Measurements from ENCODE around the gene ALKBH1.
A peak's percentile ranks its signal among the peaks of the same experiment; 100 is the strongest.
"Not testable (repeated sequence)": the region's sequence is repeated elsewhere in the genome, so short reads cannot be mapped to it uniquely, and the experiment has no call there.

ALKBH1 gene, protein sequence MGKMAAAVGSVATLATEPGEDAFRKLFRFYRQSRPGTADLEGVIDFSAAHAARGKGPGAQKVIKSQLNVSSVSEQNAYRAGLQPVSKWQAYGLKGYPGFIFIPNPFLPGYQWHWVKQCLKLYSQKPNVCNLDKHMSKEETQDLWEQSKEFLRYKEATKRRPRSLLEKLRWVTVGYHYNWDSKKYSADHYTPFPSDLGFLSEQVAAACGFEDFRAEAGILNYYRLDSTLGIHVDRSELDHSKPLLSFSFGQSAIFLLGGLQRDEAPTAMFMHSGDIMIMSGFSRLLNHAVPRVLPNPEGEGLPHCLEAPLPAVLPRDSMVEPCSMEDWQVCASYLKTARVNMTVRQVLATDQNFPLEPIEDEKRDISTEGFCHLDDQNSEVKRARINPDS

GRCh38 chr14:77707724-77708408 lies at the start of gene ALKBH1, which contains the start of gene SLIRP:
Gene ALKBH1 (minus strand): TSS chr14:77708023. CDS start chr14:77708004, 19 bp downstream.
Gene SLIRP (plus strand): TSS chr14:77708103. CDS start chr14:77708112, 9 bp downstream.
- peak; percentile 85 for DNase-seq

DNA sequence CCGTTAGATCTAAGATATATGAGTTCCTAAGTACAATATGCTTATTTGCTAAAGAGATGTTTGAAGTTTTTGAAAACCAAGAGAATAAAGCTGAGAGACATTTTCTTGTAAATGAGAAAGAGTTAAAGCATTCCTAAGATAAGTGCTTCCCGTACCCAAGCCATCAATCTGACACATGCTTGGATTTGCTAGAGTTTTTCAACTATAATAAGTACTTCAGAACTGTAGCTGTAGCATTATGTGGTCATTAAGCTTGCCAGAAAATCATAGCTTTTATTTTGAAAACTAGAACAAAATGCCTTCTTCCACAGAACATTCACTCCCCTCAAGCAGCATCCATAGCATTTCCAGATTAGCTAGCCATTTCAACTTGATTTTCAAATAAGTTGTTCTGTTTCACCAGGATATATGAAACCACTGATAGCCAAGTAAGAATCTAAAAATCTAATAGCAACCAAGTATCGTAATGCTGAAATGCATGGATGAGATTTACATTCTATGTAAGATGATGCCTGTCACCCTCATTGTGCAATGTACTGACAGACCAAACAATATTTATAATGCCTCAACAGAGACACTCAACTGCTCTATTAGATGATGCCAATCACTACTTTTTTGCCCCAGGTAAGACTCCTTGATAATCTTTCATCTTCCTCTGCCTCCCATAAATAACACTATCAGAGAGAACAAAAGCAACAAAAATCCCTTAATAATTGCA lies 45.1 kb upstream of the ALKBH1 start:
- no peak for DNase-seq

GRCh38 chr14:77752266-77752665 lies 44.4 kb upstream of the ALKBH1 start:
- no peak for DNase-seq

- not testable (repeated sequence) for DNase-seq
These were observed 39.6 kb upstream of the ALKBH1 start for GRCh38 chr14:77747425-77747824.

- no peak for DNase-seq
These were observed 38.4 kb upstream of the ALKBH1 start for GRCh38 chr14:77746064-77746702.

- DNase-seq, result no peak
These were observed 33.6 kb upstream of the ALKBH1 start for GRCh38 chr14:77741438-77741837.

DNA sequence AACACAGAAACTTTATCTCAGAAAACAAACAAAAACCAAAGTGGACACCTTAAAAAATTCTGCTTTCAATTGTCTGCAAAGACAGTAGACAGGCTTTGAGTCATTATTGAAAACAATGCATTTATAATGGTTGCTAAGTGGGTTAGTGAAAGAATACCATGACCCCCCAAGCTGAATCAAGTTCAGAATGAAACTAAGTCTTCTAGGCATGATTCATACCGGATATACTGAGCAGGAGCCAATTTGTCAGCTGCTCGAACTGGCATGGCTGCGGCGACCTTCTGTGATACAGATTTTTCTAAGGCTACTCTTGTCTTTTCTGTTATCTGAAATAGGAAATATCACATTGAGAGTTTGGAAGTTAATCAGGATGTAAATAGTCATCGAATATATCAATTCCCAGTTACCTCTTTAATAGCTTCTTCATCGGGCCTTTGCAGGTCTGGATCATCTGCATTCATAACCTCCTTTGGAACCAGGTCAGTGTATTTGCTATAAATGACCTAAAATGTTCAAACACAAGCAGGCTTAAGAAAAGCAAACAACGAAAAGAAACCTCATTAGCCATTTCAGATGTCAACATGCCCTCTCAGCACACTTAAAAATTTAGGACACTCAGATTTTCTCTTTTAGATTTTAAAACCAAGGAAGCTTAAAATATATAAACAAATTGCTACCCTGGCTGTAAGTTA lies 30.9 kb upstream of the ALKBH1 start:
- no peak for DNase-seq

DNA sequence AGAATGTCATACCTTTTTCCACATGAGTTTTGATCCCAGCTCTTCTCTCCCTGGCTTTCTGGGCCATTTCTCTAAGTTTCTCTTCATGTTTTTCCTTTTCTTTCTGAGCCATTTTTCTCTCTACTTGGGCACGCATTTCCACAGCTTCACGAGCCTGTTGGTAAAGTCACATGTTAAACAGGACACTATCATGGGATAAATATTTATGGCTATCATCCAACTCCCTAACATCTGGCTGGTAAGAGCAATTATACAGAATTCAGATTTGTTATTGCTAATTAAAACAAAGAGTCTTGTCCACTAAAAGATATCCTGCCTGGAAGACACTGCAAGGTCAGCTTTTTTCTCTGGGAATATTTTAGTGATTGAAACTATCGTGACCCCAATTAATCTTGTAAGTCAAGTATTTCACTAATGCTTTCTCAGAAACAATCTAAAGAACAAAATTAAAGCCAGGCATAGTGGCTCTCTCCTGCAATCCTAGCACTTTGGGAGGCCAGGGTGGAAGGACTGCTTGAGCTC lies 23.2 kb upstream of the ALKBH1 start:
- no peak for DNase-seq

- no peak for DNase-seq
These were observed 14.5 kb upstream of the ALKBH1 start for GRCh38 chr14:77722301-77722700.

DNA sequence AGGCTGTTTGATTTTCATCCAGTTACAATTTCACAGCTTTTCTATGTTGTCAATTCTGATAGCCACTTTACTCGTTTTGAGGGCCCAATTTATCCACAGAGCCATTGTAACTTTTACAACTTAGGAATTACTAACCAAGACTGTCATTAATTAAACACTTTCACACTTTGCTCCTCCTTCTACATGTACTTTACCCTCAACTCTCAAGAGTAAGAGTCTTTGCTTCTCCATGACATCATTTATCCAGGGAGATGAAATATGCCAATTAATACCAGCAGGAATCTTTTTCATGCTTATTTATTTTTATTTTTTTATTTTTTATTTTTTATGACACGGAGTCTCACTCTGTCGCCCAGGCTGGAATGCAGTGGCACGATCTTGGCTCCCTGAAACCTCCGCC lies 13.6 kb upstream of the ALKBH1 start:
- no peak for DNase-seq

DNA sequence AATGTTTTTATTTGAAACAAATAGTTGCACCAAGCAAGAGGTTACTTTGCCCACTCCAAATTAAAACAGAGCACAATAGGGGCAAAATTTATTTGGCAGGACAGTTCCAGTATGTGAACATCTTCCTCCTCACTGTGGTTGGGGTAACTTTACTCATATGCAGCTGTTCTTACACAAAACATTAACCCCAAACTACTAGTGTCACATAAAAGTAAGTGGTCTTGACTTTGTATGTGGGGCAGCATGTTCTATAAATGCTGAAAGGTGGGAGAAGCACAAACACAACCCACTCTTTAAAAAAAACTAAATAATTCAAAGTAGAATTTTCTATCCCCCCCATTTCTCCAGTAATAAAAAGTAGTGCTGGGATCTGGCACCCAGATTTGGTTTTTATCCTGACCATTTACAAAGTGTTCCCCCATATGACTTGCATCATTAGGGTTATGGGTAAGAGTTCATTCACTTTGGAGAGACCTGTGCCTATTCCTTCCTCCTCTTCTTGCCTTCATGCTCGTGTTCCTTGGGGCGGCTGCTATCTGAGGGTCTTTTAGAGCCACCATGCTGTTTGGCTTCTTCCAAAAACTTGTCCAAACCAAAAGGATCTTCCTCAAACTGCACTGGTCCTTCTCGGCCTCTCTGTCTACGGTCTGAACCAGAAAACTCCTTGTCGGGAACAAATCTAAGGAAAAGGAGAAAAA lies 9.9 kb upstream of the ALKBH1 start:
- no peak for DNase-seq

- no peak for DNase-seq
These were observed 7.1 kb upstream of the ALKBH1 start for GRCh38 chr14:77714926-77715325.

- no peak for DNase-seq
These were observed 2.5 kb upstream of the ALKBH1 start for GRCh38 chr14:77710364-77710763.

DNA sequence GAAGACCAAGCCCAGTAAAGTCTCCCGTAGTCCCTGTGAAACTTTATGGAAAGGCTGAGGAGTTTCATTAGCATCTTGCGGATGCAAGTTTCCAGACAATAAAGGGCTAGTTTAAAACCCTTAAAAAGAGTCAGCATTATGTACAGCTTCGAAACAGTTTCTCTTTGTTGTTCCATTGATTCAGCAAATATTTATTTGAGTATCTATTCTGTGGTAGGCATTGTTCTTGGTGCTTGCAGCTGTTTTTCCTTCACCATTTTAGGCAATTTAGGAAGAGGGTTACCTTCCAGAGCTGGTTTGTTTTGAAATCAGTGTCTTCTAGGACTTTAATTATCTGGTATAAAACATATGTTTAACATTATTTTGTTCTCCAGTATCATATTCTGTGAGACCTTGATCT lies 1.6 kb upstream of the ALKBH1 start:
- DNase-seq, result no peak

DNA sequence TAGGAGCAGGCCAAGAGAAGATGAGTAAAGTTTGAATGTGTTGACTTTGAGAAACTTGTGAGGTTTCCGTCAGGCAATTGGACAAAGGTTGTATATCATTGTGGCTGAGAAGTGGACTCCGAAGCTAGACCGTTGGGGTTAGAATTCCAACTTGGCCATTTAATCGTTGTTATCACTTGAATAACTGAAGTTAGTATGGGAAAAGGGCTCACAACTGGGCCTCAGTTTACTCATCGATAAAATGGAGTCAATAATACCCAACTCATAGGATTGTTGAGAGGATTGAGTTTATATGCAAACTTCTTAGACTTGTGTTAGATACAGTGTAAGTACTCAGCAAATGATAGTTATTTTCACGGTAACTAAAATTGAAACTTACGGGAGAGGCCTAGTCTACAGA lies 926 bp upstream of the ALKBH1 start:
- no peak for DNase-seq

DNA sequence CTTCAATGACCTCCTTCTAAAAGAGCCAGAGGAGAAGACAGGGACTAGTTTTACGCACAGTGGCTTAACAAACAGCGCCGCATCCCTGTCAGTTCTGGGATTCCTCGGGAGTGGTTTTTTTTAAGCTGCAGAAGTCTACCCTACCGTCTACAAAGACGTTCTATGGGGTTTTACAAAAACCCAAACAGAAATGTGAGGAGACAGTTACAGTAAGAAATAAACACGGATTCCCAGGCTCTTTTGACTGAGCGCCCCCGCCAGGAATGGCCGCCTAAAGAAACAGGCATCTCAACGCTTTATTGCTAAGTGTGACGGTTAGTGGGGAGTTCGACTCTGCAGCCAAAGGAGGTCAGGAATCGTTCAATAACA lies 484 bp downstream of the ALKBH1 start:
- peak; percentile 2 for DNase-seq

- peak; percentile 21 for DNase-seq
These were observed 16.6 kb downstream of the ALKBH1 start for GRCh38 chr14:77691259-77691658.

GRCh38 chr14:77682158-77682553 lies 25.7 kb downstream of the ALKBH1 start:
- DNase-seq, result peak; percentile 12

DNA sequence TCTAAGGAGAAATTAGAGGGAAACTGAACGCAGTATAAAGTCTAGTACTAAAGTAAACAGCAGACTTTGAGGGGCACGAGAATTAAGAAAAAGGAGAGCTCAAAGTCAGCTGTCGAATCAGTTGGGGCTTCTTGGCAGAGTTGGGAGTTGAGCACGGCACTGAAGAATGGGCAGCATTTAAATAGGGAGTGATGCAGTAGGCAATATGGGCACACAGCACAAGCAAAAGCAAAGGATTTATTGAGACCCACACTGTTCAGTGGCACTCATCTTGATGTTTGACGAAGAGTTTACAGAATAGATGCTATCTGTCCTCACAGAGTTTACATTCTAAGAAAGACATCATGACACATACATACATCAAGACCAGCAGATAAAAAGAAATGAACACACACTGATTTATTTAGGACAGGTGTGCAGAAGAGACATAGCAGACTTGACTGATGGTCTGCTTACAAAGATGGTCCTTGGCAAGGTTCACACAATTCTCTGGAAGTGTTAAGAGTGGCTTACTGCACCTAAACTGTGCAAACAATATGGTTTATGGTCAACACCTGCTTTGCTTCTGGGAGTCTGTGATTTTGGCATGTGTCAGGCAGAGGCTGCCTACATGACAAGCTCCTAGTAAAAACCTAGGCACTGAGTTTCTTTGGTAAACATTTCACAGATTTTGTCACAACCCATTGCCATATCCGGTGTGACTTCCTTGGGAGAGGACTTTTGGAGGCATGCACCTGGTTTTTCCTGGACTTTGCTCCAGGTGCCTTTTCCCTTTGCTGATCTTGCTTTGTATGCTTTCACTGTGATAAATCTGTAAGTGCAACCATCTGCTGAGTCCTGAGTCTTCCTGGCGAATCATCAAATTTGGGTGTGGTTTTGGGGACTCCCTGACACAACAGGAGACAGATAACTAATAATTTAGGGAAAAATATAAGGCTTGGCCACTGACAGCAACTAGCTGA lies 26.3 kb downstream of the ALKBH1 start:
- no peak for DNase-seq

DNA sequence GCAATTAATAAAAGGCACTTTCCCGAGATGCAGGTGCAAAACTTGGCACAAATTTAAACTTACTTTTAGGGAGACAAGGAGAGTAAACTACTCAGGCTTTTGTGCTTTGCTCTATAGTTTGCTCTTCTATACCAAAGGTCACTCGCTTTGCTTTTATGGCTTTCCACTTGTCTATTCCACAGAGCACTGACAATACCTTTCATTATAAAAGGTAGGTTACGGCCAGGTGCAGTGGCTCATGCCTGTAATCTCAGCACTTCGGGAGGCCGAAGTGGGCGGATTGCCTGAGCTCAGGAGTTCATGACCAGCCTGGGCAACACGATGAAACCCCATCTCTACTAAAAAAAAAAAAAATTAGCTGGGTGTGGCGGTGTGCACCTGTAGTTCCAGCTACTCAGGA lies 32.9 kb downstream of the ALKBH1 start:
- DNase-seq, result no peak

Measured in NCI-H226 (cell line).